Panc1 (cell line): ENCODE results near the gene PLEKHO2. TPM values are rescaled to one million over a fixed set of nuclear protein-coding genes. Genes with fewer than 3 reads are reported as not detected.

ENCODE experiments used
- ATAC-seq: fragments of 200-7000 bp; cut with Tn5 transposase; 2 replicates; pipeline ENCODE4 v1.9.1; 2020; ENCODE audit warnings: mild to moderate bottlenecking, moderate library complexity
- BruUV-seq: library from RNA; stranded (reverse); fragments of 400-500 nt; replicated peaks from 2 replicates; lab custom pipeline; 2021; lab: Mats Ljungman, UMichigan
- CTCF ChIA-PET: fragments of 300-600 bp; sonication (Branson Sonifier 250); formaldehyde crosslinking; loops from one replicate; lab custom pipeline; 2022; ENCODE audit warnings: antibody characterized with exemption; lab: Charles Lee
- POLR2A ChIA-PET: fragments of 300-600 bp; sonication (Branson Sonifier 250); formaldehyde crosslinking; loops from one replicate; lab custom pipeline; 2022; ENCODE audit warnings: antibody characterized with exemption; lab: Charles Lee
- DNase-seq: peaks from one replicate; pipeline ENCODE4 v3.0.0-alpha.2; 2010; ENCODE audit warnings: low read depth, low spot score
- H3K27ac ChIP-seq: 2 replicates; pipeline ENCODE4 v1.5.1; 2011; ENCODE audit warnings: mild to moderate bottlenecking, low read length, inconsistent platforms
- H3K27me3 ChIP-seq: fragments of 200-500 bp; sonication (Bioruptor generic); 2 replicates; pipeline ENCODE4 v1.6.0; 2014; ENCODE audit warnings: low read length, inconsistent platforms; ENCODE audit not compliant: control insufficient read depth, insufficient read depth
- H3K36me3 ChIP-seq: fragments of 200-500 bp; sonication (Bioruptor generic); 2 replicates; pipeline ENCODE4 v1.5.1; 2014; ENCODE audit warnings: inconsistent platforms, mild to moderate bottlenecking, low read length, moderate library complexity; ENCODE audit not compliant: control insufficient read depth, insufficient read depth
- H3K4me1 ChIP-seq: 2 replicates; pipeline ENCODE4 v1.5.1; 2011; ENCODE audit warnings: inconsistent platforms, mild to moderate bottlenecking, low read length, moderate library complexity; ENCODE audit not compliant: control insufficient read depth, insufficient read depth
- H3K4me3 ChIP-seq, 2 experiments: 2 replicates each; pipeline ENCODE4 v1.5.1; 2011 to 2012; ENCODE audit warnings: low read depth in 2 of 2, low read length in 2 of 2, mild to moderate bottlenecking in 2 of 2, inconsistent platforms in 1 of 2, moderate library complexity in 1 of 2
- H3K9me3 ChIP-seq: fragments of 200-500 bp; sonication (Bioruptor generic); 2 replicates; pipeline ENCODE4 v1.5.1; 2014; ENCODE audit warnings: low read depth, mild to moderate bottlenecking, inconsistent platforms, low read length, moderate library complexity; ENCODE audit not compliant: control insufficient read depth, insufficient read depth
- POLR2AphosphoS5 ChIP-seq: IDR thresholded peaks from 2 replicates; pipeline ENCODE4 v1.6.1; 2012; ENCODE audit warnings: mild to moderate bottlenecking, low read depth, low read length, moderate library complexity
- REST ChIP-seq, 2 experiments: IDR thresholded peaks; 2 replicates each; pipeline ENCODE4 v1.6.1; 2011 to 2012; ENCODE audit warnings: low read depth in 2 of 2, control low read depth in 1 of 2, low read length in 1 of 2, mild to moderate bottlenecking in 1 of 2, moderate library complexity in 1 of 2; ENCODE audit not compliant: insufficient read depth in 1 of 2
- SIN3A ChIP-seq: IDR thresholded peaks from 2 replicates; pipeline ENCODE4 v1.6.1; 2012; ENCODE audit warnings: low read depth, mild to moderate bottlenecking, low read length, moderate library complexity, borderline replicate concordance; ENCODE audit not compliant: insufficient read depth
- TCF7L2 ChIP-seq: IDR thresholded peaks from 2 replicates; pipeline ENCODE4 v1.6.1; 2011; ENCODE audit warnings: mild to moderate bottlenecking, low read depth, low read length, inconsistent platforms
- in situ Hi-C: cut with HindIII; loops from 2 replicates; pipeline ENCODE4 v1.10.0; 2016; ENCODE audit warnings: low sequenced_read_pairs, low pct_unique_long_range_greater_than_20kb
- intact Hi-C: fragments of 100-400 bp; cut with micrococcal nuclease; formaldehyde crosslinking; loops from one replicate; pipeline ENCODE4 v1.10.0; 2022; ENCODE audit not compliant: unreplicated experiment
- total RNA-seq: library from RNA; stranded (reverse); gene quantifications from one replicate; pipeline ENCODE4 v1.2.1, GENCODE V29; 2021; ENCODE audit not compliant: unreplicated experiment
- TF ChIP-seq, protein P1 (sequence below): fragments of 450-650 bp; IDR thresholded peaks from 2 replicates; pipeline ENCODE4 v1.5.1; 2017; ENCODE audit warnings: mild to moderate bottlenecking

PLEKHO2 gene
- total RNA-seq, 1 experiment from 2014 or later: 11.1 TPM

GRCh38 chr15:64888336-64888735 is 46.6 kb downstream of the PLEKHO2 start:
- BruUV-seq: no TSS peak
- CTCF ChIA-PET: no interaction called here
- POLR2A ChIA-PET: interaction anchor here (1.0 kb wide), 1 partner anchor 13 kb away, joined by 3 read pairs; no protein-coding TSS in a partner anchor
- in situ Hi-C loops: no loop called here
- peaks cover 15% of the 10 kb centered on the region for H3K4me1 ChIP-seq
- no peak for ATAC-seq
- H3K9me3 ChIP-seq: no peaks in the 10 kb centered on the region
- no peaks in the 10 kb centered on the region for H3K36me3 ChIP-seq
- DNase-seq: no peak
- no peak overlapping the region for H3K4me3 ChIP-seq
- intact Hi-C loops: no loop called here
- H3K27ac ChIP-seq: no peak overlapping the region
- no peaks in the 10 kb centered on the region for H3K27me3 ChIP-seq
- TF ChIP-seq, protein P1, sequence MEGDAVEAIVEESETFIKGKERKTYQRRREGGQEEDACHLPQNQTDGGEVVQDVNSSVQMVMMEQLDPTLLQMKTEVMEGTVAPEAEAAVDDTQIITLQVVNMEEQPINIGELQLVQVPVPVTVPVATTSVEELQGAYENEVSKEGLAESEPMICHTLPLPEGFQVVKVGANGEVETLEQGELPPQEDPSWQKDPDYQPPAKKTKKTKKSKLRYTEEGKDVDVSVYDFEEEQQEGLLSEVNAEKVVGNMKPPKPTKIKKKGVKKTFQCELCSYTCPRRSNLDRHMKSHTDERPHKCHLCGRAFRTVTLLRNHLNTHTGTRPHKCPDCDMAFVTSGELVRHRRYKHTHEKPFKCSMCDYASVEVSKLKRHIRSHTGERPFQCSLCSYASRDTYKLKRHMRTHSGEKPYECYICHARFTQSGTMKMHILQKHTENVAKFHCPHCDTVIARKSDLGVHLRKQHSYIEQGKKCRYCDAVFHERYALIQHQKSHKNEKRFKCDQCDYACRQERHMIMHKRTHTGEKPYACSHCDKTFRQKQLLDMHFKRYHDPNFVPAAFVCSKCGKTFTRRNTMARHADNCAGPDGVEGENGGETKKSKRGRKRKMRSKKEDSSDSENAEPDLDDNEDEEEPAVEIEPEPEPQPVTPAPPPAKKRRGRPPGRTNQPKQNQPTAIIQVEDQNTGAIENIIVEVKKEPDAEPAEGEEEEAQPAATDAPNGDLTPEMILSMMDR: no peak

DNA sequence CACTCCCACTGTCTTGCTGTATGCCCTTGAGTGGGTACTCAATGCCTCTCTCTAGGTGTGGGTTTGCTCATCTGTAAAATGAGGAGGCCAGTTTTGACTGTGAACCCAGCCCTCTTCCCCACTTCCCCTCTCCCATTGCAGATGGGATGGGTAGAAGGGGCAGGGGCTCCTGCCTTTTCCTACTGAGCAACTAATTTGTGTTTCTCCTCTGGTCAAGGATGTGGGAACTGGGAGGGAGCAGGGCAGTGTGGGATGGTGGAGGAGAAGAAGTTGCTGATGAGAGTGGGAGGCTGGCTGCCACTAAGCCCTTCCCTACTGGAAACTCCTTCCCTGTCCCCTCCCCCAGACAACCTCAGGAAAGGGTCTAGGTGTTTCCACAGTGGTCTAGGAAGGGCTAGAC is 49.8 kb downstream of the PLEKHO2 start:
- TF ChIP-seq SIN3A (no peak), REST (IDR thresholded peaks at IDR 0.05; ENCODE audit: insufficient read depth in 1 of 2, low read depth in 2 of 2, low read length in 1 of 2) (no peak), TCF7L2 (no peak), POLR2AphosphoS5 (no peak)
- TF ChIP-seq, protein P1: no peak
- Histone ChIP-seq H3K4me3 (no peak overlapping the region), H3K4me1 (peaks cover 19% of the 10 kb centered on the region), H3K27me3 (no peaks in the 10 kb centered on the region), H3K9me3 (no peaks in the 10 kb centered on the region), H3K27ac (no peak overlapping the region), H3K36me3 (no peaks in the 10 kb centered on the region)
- in situ Hi-C loops: no loop called here
- ATAC-seq (no peak), DNase-seq (no peak)
- no TSS peak for BruUV-seq
- POLR2A ChIA-PET: no interaction called here
- intact Hi-C loops: no loop called here
- CTCF ChIA-PET: no interaction called here
